ENCODE measurements around the gene NCOA3. TPM values are rescaled to one million over a fixed set of nuclear protein-coding genes. Genes with fewer than 3 reads are reported as not detected.

NCOA3 gene
- total RNA-seq, 4 donors from 2014 or later, result 41.6 to 74.7 (median 55.8) TPM

DNA sequence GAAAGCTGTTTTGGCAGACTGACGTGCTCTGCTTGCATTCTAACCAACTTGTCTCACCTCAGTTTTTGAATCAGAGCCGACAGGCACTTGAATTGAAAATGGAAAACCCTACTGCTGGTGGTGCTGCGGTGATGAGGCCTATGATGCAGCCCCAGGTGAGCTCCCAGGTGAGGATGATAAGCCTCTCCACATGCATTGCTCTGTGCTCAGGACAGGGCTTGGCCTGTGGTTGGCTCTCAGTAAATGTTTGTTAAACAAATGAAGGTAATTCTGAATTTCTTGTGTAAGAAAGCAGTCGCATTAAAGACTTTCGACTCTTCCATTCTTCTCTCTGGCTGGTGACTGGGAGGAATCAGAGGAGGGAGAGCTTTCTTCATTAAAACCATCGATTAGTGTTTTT, 147.3 kb downstream of the NCOA3 start:
- TF ChIP-seq, protein P1, sequence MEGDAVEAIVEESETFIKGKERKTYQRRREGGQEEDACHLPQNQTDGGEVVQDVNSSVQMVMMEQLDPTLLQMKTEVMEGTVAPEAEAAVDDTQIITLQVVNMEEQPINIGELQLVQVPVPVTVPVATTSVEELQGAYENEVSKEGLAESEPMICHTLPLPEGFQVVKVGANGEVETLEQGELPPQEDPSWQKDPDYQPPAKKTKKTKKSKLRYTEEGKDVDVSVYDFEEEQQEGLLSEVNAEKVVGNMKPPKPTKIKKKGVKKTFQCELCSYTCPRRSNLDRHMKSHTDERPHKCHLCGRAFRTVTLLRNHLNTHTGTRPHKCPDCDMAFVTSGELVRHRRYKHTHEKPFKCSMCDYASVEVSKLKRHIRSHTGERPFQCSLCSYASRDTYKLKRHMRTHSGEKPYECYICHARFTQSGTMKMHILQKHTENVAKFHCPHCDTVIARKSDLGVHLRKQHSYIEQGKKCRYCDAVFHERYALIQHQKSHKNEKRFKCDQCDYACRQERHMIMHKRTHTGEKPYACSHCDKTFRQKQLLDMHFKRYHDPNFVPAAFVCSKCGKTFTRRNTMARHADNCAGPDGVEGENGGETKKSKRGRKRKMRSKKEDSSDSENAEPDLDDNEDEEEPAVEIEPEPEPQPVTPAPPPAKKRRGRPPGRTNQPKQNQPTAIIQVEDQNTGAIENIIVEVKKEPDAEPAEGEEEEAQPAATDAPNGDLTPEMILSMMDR (IDR thresholded peaks at IDR 0.05; ENCODE audit: low read depth), result no peak

DNA sequence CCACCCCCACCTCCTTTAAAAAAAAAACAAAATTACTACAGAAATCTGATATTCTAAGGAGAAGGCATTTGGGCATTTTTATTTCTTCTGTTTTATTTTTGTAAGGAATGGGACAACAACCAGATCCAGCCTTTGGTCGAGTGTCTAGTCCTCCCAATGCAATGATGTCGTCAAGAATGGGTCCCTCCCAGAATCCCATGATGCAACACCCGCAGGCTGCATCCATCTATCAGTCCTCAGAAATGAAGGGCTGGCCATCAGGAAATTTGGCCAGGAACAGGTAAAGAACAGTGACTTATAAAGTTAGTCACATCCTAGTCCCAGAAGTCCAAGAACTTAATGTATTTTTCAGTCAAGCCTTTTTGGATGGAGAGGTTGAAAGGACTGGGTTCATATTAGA, 150.6 kb downstream of the NCOA3 start:
- TF ChIP-seq, protein P1 (IDR thresholded peaks at IDR 0.05; ENCODE audit: low read depth), result peak; percentile 54

DNA sequence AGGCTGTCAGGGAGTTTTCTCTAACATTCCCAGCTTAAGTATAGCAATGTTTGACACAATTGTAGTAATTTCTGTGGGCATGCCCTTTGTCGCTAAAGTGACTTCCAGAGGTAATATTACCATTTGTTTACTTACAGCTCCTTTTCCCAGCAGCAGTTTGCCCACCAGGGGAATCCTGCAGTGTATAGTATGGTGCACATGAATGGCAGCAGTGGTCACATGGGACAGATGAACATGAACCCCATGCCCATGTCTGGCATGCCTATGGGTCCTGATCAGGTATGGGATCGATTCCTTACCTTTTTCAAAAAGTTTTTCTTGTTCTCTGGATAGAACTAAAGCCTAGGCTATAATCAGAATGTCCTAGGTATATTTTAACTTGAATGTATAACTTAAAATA, 151.1 kb downstream of the NCOA3 start:
- TF ChIP-seq, protein P1 (IDR thresholded peaks at IDR 0.05; ENCODE audit: low read depth), result no peak

DNA sequence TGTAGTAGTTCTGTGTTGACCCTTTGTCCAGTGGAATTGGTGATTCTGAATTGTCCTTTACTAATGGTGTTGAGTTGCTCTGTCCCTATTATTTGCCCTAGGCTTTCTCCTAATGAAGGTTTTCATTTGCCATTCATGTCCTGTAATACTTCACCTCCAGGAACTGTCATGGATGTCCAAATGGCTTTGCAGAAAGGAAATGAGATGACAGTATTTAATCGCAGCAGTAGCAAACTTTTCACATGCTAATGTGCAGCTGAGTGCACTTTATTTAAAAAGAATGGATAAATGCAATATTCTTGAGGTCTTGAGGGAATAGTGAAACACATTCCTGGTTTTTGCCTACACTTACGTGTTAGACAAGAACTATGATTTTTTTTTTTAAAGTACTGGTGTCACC, 152.2 kb downstream of the NCOA3 start:
- TF ChIP-seq, protein P1 (IDR thresholded peaks at IDR 0.05; ENCODE audit: low read depth), result no peak

DNA sequence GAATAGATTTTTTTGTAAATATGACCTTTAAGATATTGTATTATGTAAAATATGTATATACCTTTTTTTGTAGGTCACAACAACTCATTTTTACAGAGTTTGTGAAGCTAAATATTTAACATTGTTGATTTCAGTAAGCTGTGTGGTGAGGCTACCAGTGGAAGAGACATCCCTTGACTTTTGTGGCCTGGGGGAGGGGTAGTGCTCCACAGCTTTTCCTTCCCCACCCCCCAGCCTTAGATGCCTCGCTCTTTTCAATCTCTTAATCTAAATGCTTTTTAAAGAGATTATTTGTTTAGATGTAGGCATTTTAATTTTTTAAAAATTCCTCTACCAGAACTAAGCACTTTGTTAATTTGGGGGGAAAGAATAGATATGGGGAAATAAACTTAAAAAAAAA, 152.7 kb downstream of the NCOA3 start:
- TF ChIP-seq, protein P1 (IDR thresholded peaks at IDR 0.05; ENCODE audit: low read depth), result no peak

DNA sequence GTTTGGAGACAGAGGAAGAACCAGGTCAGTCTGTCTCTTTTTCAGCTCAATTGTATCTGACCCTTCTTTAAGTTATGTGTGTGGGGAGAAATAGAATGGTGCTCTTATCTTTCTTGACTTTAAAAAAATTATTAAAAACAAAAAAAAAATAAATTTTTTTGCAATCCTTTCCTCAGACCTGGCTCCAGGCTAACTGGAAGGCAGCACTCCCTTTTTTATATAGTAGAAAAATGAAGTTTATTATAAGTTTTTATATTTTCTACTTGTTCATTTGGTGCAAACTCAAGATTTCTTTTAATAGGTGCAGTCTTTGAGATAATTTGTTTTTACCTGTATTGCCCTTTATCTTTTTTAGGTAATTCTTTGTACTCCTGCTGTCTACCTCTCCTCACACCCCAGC, 153.9 kb downstream of the NCOA3 start:
- TF ChIP-seq, protein P1 (IDR thresholded peaks at IDR 0.05; ENCODE audit: low read depth), result no peak

DNA sequence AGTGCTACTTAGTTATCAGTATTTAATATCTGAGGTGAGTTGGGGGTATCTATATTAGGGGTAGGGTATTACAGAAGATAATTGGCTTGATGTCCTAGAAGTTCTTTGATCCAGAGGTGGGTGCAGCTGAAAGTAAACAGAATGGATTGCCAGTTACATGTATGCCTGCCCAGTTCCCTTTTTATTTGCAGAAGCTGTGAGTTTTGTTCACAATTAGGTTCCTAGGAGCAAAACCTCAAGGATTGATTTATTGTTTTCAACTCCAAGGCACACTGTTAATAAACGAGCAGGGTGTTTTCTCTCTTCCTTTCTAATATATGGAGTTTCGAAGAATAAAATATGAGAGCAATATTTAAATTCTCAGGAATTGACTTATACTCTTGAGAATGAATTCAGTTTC, 154.6 kb downstream of the NCOA3 start:
- TF ChIP-seq, protein P1 (IDR thresholded peaks at IDR 0.05; ENCODE audit: low read depth), result no peak
